Amygdala (tissue), 56 donors: Measurements from ENCODE around the gene GRID1.
"Not testable (repeated sequence)": the region's sequence is repeated elsewhere in the genome, so short reads cannot be mapped to it uniquely, and the experiment has no call there.

Experiments
- DNase-seq, 56 donors: peaks; one replicate each; lab custom pipeline; 2025; lab: John Stamatoyannopoulos, UW

GRID1 gene

DNA sequence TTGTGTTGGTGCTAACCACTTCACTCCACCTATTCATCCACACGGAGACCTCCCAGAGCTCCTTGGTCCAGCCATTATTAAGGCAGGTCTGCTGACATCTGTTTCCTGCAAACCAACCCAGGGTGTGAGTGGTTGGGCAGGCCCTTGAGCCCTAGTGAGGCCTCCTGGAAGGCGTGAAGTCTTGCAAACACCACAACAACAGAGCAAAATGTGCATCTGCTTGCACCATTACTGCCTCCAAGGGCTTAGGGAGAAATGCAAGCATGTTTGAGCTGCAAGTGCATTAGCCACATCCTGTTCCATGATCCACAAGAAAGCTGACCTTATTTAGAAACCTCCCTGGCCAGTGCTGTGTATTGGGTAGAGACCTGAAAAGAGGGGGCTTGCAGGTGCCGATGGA, 325.5 kb downstream of the GRID1 start:
- no peak for DNase-seq

GRCh38 chr10:86038371-86038770, 328.2 kb downstream of the GRID1 start:
- no peak for DNase-seq

DNA sequence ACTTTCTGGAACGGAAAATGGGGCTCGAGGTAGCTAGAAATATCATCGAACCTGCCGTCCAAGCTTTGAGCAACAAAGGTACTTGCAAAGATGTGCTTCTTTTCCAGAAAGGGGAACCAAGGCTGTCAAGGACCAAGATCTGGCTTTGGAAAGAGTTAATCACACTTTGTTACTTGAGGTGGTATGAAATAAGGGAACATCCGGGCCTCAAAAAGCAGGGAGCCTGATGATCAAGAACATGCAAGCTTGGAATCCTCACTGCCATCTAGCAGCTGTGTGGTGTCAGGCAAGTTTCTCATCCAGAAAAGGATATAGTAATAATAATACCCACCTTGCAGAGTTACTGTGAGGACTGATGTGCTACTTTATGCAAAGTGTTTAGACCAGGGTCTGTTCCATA, 329.5 kb downstream of the GRID1 start:
- no peak for DNase-seq

GRCh38 chr10:86036544-86036831, 330.1 kb downstream of the GRID1 start:
- DNase-seq: no peak

DNA sequence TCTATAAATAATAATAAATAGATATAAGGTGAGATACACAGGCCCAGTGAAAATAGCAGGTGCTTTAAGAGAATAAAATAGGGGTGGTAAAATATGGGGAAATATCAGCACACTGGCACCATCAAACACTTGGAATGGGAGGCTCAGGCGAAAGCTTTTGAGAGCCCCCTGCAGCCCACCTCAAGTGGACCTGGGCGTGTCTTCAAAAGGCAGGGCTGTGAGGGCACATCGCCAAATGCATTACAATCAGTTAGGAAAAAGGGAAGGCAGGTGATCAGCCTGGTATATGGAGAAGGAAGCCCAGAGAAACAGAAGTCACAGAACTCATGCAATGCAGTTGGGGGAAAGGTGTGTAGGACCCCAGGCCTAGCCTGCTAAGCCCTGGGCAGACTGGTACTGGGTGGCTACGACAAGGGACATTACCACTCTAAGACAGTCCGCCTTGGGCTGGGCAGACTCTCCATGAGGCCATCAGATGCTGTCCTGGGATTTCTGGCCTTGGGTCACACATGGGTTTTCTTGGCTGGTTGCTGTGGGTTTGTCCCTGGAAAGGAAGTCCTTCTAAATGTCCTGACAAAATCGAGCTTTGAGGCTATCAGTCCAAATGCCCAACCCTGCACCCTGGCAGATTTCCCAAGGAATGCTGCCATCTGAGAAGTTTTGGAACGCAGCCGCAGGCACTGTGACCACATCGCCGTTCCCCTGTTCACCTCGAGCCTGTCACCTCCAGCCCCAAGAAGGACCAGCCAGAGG, 330.6 kb downstream of the GRID1 start:
- DNase-seq: no peak

- no peak for DNase-seq
Measured at GRCh38 chr10:86034710-86035109, 331.9 kb downstream of the GRID1 start.

DNA sequence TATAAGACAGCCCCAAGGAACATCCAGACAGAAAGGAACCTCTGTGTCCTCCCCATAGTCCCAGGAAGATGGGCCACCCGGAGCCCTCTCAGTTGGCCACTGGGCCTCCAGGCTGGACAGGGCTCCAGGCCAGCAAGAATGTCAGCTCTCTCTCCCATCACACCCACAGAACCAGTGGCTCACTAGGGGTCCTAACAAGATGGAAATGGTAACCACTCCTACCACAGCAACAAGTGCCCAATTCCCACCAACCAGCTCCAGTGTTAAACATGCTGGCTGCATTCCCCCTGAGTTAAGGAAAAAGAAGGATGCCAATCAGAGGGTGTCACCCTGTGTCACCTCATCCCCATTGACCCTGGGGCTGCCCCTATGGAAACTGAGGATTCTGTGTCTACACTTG, 333.0 kb downstream of the GRID1 start:
- no peak for DNase-seq

GRCh38 chr10:86032087-86032486, 334.5 kb downstream of the GRID1 start:
- not testable (repeated sequence) for DNase-seq

DNA sequence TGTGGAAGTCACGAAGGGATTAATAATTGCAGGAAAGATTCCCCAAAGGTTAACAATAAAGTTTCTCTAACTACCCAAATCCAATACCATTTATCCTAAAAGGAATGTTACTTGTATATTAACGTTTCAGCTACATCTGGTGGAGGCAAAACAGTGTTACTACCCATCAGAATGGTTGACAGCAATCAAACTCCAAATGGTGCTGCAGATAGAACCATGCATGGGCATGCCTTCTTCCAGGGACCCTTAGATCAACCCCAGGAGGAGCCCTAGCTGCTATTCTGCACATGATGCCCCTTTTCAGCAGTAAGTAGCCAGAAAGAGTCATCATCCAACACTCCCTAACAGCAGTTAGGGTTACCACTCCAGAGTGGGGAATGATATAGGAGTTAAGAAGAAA, 336.3 kb downstream of the GRID1 start:
- no peak for DNase-seq

GRCh38 chr10:86027346-86027745, 339.2 kb downstream of the GRID1 start:
- DNase-seq: no peak

DNA sequence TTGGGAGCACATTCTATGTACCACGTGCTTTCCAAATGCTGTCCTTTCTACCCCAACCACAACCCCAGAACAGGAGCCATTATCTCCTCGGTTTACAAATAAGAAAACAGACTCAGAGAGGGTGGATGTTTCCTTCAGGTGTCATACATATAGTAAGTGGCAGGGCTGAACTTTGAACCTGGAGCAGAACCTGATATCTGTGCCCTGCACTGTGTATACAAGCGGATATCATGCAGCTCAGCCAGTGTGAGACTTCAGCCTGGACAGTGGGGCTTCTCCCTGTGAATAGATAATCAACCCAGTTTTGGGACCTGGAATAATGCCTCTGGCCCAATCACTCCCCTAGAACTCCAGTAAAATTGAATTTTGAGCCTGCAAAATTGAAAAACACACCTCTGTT, 341.1 kb downstream of the GRID1 start:
- no peak for DNase-seq

DNA sequence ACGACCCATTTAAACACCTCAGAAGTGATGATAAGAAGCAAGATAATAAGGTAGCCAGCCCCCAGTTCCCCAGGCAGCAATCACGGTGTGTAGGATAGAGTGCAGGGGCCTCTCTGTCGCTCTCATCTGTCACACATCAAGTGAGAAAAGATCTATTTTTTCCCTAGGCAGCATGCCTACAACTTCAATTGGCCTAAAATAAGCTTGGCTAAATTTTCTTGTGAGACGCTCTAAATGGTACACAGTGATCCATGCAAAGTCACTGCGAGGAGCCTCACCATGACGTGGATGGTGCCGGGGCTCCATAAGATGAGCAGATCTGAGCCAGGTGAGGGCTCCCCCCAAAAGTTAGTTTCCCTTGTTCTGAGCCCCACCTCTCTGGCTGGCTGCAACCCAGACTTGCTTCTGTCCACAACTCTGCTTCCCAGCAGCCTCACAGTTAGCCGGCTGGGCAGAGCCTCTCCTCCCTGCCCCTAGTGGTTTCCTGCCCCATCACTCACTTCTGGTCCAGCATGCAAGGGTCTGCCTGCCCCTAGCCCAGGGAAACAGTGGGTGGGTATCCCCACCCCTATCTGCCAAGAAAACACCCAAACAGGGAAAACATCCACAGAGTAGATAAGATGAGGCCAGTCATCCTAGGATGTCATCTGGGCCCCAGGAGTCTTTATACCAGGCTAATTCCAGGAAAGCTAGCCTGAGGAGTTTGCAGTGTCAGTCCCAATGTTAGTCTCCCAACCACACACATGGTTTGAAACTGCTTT, 342.1 kb downstream of the GRID1 start:
- no peak for DNase-seq

- no peak for DNase-seq
Measured at GRCh38 chr10:86023931-86024280, 342.7 kb downstream of the GRID1 start.

GRCh38 chr10:86023336-86023735, 343.3 kb downstream of the GRID1 start:
- DNase-seq: no peak

DNA sequence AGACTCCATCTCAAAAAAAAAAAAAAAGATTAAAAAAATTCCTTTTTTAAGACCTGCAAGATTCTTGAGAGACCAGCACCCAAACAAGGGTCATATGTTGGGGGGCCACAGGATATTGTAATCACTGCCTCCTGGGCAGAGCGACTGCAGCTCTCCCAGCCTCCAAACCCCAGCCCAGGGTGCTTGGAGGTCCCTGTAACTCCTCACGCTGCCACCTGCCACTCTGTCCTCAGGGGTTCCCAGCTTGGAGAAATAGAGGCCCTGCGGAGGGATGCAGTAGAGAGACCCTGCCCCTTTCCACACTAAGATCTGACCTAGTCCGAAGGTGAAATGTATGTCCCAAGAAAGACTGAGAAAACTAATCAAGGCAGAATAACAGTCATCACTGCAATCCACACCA, 343.7 kb downstream of the GRID1 start:
- DNase-seq: no peak

GRCh38 chr10:86020134-86020533, 346.5 kb downstream of the GRID1 start:
- DNase-seq: no peak

DNA sequence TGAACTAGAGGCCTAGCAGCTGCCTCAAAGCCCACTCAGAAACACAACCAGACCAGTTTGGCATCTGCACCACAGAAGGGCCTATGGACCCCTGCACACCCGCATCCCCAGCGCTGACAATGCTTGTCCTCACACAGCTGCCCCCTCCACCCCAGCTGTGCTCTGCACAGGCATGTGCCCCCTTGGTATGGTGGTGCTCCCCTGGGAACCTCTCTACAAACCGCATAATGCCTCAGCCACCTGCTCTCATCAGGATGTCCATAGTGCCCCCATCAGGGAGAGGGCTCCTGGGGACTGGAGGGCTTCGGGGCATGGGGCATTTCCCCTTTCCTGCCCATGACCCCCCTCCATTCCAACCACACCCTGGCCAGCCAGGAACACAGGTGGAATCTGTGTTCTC, 347.5 kb downstream of the GRID1 start:
- DNase-seq: no peak

DNA sequence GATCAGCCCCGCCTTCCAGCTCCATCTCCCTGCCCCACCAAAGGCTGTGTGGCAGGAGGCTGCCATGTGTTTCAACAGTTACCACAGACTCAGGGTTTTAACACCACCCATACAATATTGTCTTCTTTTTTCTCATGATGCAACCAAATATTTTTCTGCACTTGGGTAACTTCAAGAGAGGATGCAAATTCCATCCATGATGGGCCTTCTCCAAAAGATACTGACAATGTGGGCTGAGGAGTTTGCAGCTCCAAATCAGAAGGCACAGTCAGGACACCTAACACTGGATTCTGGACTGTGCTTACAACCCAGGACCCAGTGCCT, 347.9 kb downstream of the GRID1 start:
- no peak for DNase-seq

GRCh38 chr10:86017841-86018734, 348.5 kb downstream of the GRID1 start:
- DNase-seq: peak in 2 of 56 donors; percentile 9 to 25

DNA sequence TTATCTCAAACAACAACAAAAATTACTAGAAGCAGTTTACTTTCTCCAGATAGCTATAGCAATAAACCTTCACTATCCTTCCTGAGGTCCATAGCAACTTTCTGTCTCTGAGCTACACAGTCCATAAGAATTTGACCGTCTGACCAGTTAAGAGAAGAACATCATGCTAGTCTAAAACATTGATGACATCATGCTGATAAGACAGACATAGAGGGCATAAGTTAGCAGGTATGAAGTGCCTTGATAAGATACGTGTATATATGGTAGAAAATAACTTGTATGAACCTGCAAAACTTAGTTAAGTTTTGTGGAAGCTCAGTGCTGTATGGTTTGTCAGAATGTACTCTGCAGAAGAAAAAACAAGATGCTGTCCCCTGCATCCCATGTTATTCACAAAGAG, 353.0 kb downstream of the GRID1 start:
- no peak for DNase-seq

DNA sequence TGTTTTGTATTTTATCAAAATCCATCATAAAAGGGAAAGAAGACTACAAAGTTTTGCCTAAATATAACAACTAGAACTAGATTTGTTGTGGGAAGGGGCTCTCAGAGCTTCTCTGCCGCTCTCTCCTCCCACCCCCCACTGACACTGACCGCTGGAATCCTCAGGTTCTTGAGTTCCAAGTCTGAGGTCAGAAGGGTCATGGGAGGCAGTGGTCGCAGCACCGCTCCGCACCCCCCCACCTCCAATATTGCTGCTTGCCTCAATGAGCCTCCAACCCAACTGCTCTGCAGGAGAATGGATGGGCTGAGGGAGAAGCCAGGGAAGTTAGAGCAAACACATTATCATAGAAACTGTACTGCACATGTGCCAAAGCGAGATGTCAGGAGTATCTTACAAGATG, 359.4 kb downstream of the GRID1 start:
- DNase-seq: no peak

DNA sequence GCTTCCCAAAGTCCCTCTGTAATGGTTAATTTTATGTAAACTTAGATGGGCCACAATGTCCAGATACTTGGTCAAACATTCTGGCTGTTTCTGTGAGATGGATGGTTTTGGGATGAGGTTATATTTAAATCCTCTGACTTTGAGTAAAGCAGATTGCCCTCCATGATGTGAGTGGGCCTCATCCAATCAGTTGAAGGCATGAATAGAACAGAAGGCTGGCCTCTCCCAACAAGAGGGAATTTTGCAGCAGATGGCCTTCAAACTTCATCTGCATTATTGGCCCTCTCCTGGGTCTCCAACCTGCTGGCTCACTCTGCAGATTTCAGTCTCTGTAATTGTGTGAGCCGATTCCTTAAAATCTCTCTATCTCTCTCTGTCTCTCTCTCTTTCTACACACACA, 362.3 kb downstream of the GRID1 start:
- DNase-seq: no peak
